ENCODE data around the gene HOXA4. TPM values are rescaled to one million over a fixed set of nuclear protein-coding genes. Genes with fewer than 3 reads are reported as not detected.

The HOXA4 gene
- total RNA-seq, 4 donors from 2014 or later, result 0.56 to 2.1 (median 1.3) TPM

DNA sequence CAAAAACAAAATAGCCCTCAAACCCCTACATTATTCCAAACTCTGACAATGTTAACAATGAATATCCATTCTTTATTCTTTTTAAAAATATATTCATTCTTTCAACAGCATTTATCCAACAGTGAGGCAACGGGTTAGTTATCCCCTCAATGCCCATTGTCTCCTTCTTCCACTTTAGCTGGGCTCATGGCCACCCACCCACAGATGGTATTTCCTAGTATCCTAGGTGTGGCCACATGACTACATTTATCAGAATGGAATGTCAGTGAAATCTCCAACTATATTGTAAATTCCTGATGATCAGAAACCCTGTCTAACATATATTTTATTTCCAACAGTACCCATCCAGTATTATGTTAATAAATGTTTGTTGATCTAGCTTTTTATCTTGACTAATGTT, 48.4 kb downstream of the HOXA4 start:
- Histone ChIP-seq H3K36me3 (no peaks in the 10 kb centered on the region), H3K9me3 (no peaks in the 10 kb centered on the region), H3K27ac (no peak overlapping the region), H3K4me3 (replicated peaks in 1 of 3) (no peak overlapping the region), H3K4me1 (no peaks in the 10 kb centered on the region), H3K27me3 (peaks cover 3% of the 10 kb centered on the region)
- DNase-seq, result no peak
- intact Hi-C loops (cut with DNase I), result no loop called here
- TF ChIP-seq CTCF (IDR thresholded peaks at IDR 0.05) (no peak), POLR2A (IDR thresholded peaks at IDR 0.05) (no peak)
- 89 to 93% methylated on average over 1 of the region's 1 CpG for WGBS, 2 donors

DNA sequence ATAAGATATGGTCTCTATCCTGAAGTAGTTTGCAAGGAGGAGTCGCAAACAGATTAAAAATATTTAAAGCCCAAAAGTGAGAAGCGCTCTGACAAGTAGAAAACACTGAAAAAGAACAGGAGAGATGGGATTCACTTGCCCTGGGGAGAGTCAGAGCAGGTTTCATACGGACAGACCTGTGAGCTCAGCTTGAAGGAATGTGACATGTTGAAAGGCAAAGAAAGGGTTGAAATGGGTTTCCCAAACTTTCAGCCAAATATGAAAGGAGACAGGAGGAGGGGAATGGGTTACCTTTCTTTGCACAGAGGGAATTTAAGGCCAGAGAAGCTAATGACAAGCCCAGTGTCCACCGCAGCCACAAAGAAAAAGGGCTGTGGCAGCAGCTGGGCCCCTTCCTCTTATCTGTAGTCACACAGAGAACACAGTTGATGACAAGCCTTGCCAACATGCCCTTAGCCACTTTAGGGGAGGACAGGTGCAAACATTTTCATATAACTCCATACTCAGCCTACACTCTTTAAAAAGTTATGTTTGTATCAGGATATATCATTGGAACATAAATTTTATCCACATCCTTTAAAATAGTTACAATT, 49.6 kb downstream of the HOXA4 start:
- no peak overlapping the region for H3K27ac ChIP-seq
- no peaks in the 10 kb centered on the region for H3K36me3 ChIP-seq
- intact Hi-C loops (cut with DNase I), result no loop called here
- DNase-seq, result no peak
- no peaks in the 10 kb centered on the region for H3K9me3 ChIP-seq
- no peak overlapping the region for H3K4me3 ChIP-seq (replicated peaks in 1 of 3)
- TF ChIP-seq POLR2A (IDR thresholded peaks at IDR 0.05) (no peak), CTCF (IDR thresholded peaks at IDR 0.05) (no peak)
- peaks cover under 1% of the 10 kb centered on the region for H3K27me3 ChIP-seq
- no peaks in the 10 kb centered on the region for H3K4me1 ChIP-seq
- 81 to 82% methylated on average over 4 of the region's 4 CpGs for WGBS, 2 donors

DNA sequence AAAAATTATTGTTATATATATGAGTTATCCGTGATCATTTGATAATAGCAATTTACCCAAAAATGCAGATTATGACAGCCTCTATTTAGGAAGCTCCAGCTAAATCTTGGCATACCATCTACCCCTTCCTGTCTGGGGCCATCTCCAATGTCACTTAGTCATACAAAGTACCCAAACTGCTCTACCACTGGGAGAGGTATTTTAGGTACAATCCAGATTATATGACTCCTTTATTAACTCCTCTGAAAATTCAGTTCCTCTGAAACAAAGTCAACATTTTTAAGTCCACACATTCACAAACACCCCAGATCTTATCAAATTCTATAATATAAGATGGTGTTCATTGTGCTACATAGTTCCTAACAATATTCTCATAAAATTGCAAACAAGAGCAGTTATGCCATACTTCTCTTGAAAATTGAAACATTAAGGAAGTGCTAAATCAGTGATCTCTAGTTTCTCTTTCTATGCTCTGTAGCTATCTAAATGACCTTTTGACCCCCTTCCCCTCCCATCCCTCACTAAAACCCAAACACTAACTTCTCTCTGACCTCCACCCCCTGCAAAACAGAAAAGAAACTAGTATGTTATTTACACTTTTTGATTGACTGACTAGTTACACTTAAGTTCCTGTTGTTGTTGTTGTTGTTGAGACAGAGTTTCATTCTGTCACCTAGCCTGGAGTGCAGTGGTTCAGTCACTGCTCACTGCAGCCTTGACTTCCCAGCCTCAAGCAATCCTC, 51.2 kb downstream of the HOXA4 start:
- Histone ChIP-seq H3K27ac (no peak overlapping the region), H3K9me3 (no peaks in the 10 kb centered on the region), H3K27me3 (no peaks in the 10 kb centered on the region), H3K4me3 (replicated peaks in 1 of 3) (no peak overlapping the region), H3K4me1 (no peaks in the 10 kb centered on the region), H3K36me3 (no peaks in the 10 kb centered on the region)
- 94 to 100% methylated on average over 1 of the region's 1 CpG for WGBS, 2 donors
- intact Hi-C loops (cut with DNase I), result no loop called here
- no peak for DNase-seq
- no peak for TF ChIP-seq POLR2A (IDR thresholded peaks at IDR 0.05)
- TF ChIP-seq CTCF (IDR thresholded peaks at IDR 0.05), result no peak

- intact Hi-C loops (cut with DNase I), result no loop called here
- H3K4me1 ChIP-seq, result no peaks in the 10 kb centered on the region
- 93 to 98% methylated on average over 5 of the region's 5 CpGs for WGBS, 2 donors
- no peak for DNase-seq
- H3K9me3 ChIP-seq, result no peaks in the 10 kb centered on the region
- TF ChIP-seq POLR2A (IDR thresholded peaks at IDR 0.05) (no peak), CTCF (IDR thresholded peaks at IDR 0.05) (no peak)
- H3K27me3 ChIP-seq, result no peaks in the 10 kb centered on the region
- no peak overlapping the region for H3K4me3 ChIP-seq (replicated peaks in 1 of 3)
- H3K36me3 ChIP-seq, result no peaks in the 10 kb centered on the region
- H3K27ac ChIP-seq, result no peak overlapping the region
Measured at GRCh38 chr7:27078616-27079233, 51.8 kb downstream of the HOXA4 start.

MicroRNAs within 50 kb of the gene (microRNA counts, 767-probe panel; counts per million panel counts)
- 0 to 1,776 counts per million in 2 donors for microRNA hsa-miR-196b-5p

Small RNAs within 50 kb of the gene (microRNA-seq; reads per million reads assigned to microRNA genes)
- 38.4 reads per million, percentile 44 among the genes with 10 or more reads in this experiment for gene MIR196B

Small RNAs within 50 kb of the gene (small RNA-seq; reads per million reads assigned to genes)
- gene AC004080.5 (not detected), gene RF01977 (not detected)

Other genes with a start within 250 kb of the HOXA4 start
- gene HOXA1, start 34.8 kb downstream of the HOXA4 start, total RNA-seq, result under 1 TPM in 2 of 4 donors, not detected in 2; 0.67 to 0.78 TPM
- gene HOXA2, start 28.1 kb downstream of the HOXA4 start, total RNA-seq, result 1 to 10 TPM in 2 of 4 donors, under 1 TPM in 2; 0.73 to 2.7 (median 1.7) TPM
- gene HOXA5, start 12.9 kb upstream of the HOXA4 start, total RNA-seq, result 1 to 10 TPM; 2.0 to 4.4 (median 3.3) TPM
- 1 to 10 TPM in 2 of 4 donors, not detected in 2; 1.1 to 1.6 TPM for gene HOXA6, start 17.0 kb upstream of the HOXA4 start, total RNA-seq
- 1 to 10 TPM in 3 of 4 donors, under 1 TPM in 1; 0.94 to 6.1 (median 1.9) TPM for gene HOXA3, start 21.8 kb upstream of the HOXA4 start, total RNA-seq
- 1 to 10 TPM in 1 of 4 donors, under 1 TPM in 3; 0.34 to 2.1 (median 0.74) TPM for gene HOXA7, start 25.9 kb upstream of the HOXA4 start, total RNA-seq
- gene HOXA9, start 34.8 kb upstream of the HOXA4 start, total RNA-seq, result 1 to 10 TPM in 1 of 4 donors, under 1 TPM in 2, not detected in 1; 0.63 to 1.9 (median 0.67) TPM
- 1 to 10 TPM in 1 of 4 donors, not detected in 3; 4.0 TPM for gene HOXA10, start 43.6 kb upstream of the HOXA4 start, total RNA-seq
- not detected for gene HOXA11, start 54.5 kb upstream of the HOXA4 start, total RNA-seq
- not detected for gene HOXA13, start 69.3 kb upstream of the HOXA4 start, total RNA-seq
- gene EVX1, start 112.0 kb upstream of the HOXA4 start, total RNA-seq, result not detected